Suppressor macrophage treated with lipopolysaccharide for 1 hour (primary cell): ENCODE measurements around the gene FKBP10.
"Not testable (repeated sequence)": the region's sequence is repeated elsewhere in the genome, so short reads cannot be mapped to it uniquely, and the experiment has no call there.

Experiments used
- DNase-seq, 3 donors: peaks; one replicate each; pipeline ENCODE4 v3.0.0-alpha.2; 2020 to 2022

The FKBP10 gene

DNA sequence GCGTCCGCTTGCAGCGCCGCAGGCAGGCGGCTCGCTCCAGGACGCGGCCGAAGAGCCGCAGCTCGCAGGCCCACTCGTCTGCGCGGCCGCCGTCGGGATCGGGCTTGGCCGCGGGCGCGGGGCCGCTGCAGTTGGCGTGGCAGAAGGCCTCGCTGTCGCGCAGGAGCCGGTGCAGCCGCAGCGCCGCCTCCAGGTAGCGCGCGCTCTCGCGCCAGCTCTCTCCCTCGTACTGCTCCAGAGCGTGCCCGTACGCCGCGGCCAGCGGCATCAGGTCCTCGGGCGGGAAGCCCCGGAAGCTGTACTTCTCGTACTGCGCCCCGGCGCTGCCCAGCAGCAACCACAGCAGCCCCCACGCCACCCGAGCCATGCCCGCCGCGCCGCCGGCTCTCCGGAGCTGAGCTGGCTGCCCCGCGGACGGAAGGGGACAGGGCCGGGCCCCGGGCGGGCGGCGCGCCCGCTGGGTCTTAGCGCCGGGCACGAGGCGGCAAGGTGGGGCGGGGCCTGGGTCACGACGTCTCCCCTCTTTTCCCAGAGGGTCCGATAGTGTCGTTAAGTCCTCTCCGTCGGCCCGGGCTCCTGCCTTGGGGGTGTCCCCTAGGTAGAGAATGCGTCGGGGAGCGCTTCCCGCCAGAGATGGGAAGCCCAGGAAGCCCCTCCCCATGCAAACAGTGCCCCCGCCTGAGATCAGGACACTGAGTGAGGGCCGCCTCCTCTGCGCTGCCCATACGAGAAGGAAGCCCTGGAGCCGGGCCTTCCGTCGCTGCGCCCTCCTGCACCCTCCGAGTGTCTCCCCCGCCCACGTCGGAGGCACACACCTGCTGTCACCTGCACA, 1.0 kb upstream of the FKBP10 start, which contains the start of gene P3H4:
P3H4 (minus strand) TSS at position 401 of the 832 bp plus-strand sequence; CDS start at position 367, 34 bp downstream.
- DNase-seq, result peak; percentile 66 to 84 (median 71)

- no peak for DNase-seq
Measured at GRCh38 chr17:41813152-41813680, 412 bp downstream of the FKBP10 start.

- DNase-seq, result no peak
Measured at GRCh38 chr17:41813699-41814124, 908 bp downstream of the FKBP10 start.

GRCh38 chr17:41814195-41814594, 1.4 kb downstream of the FKBP10 start:
- no peak for DNase-seq

- no peak for DNase-seq
Measured at GRCh38 chr17:41816637-41817320, 4.0 kb downstream of the FKBP10 start.

GRCh38 chr17:41818024-41818423, 5.2 kb downstream of the FKBP10 start:
- no peak for DNase-seq

- DNase-seq, result no peak
Measured at GRCh38 chr17:41821776-41822175, 9.0 kb downstream of the FKBP10 start.

- DNase-seq, result no peak
Measured at GRCh38 chr17:41822216-41823140, 9.7 kb downstream of the FKBP10 start.

- no peak for DNase-seq
Measured at GRCh38 chr17:41823141-41823524, 10.3 kb downstream of the FKBP10 start.

DNA sequence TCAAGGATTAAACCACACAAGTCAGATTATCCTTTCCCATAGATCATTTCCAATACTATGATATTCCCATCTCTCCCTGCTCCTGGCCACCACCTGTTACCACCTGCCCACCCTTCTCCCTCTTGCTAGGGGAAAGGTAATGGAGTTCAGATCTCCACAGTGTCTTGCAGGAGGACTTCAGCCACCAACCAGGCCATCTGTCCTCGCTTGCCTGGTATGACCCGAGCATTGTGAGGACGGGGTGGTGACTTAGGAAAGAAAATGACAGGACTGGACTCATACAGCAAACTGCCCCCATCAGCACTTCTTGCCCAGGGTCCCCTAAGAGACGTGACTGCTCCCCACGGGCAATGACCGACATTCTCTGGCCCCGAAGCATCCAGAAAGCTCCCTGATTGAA, 10.8 kb downstream of the FKBP10 start:
- no peak for DNase-seq

DNA sequence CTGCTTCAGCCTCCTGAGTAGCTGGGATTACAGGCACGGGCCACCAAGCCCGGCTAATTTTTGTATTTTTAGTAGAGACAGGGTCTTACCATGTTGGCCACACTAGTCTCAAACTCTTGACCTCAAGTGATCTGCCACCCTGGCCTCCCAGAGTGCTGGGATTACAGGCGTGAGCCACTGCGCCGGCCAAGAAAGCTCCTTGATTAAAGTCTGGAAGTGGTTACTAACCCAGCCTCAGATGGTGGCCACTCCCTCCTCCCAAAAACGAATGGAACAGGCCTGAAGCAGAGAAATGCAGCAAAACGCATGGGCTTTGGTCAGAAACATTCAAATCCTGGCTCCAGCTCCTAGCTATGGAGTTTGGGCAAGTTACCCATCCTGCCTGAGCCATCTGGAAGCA, 11.3 kb downstream of the FKBP10 start:
- DNase-seq, result no peak

DNA sequence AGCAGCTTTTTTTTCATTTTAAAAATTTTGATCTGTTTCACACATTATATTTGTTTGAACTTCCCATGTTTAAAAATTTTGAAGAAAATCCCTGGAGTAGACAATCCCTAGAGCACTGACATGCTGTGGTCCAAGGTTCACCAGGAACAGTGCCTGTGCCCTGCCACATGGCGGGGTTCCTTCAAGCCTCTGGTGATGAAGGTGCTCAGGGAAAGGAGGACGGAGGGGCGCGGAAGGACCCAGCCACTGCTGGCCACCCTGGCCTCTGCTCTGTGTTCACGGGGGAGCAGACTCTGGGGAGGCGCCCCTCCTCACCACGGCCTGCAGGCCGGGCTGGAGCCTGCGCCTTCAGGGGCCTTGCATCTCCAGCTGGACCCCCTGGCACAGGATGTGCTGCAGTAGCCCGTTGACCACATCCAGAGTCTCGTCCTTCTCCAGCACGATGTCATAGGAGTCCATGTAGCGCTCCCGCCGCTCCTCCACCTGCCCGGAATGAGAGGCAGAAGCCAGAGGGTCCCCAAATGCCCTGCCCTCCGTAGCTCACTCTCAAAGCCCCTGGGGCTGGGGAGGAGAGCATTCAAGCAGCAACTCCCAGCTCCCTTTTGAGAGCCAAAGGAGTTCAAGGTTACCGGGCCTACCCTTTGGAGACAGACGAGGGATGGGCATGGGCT, 12.5 kb downstream of the FKBP10 start:
- DNase-seq, result no peak

DNA sequence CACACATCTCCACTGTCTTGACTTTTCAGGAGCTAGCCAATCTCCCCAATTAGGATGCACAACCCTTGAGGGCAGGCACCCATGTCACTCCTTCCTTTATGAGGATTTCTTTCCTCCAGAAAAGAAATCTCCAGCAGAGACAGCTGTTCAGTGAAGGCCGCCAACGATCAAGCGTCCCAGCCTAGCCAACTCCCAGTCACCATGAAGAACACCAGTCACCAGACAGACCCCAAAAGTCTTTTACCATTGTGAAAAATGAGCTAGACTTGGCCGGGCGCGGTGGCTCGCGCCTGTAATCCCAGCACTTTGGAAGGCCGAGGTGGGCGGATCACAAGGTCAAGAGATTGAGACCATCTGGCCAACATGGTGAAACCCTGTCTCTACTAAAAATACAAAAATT, 17.2 kb downstream of the FKBP10 start:
- not testable (repeated sequence) for DNase-seq

GRCh38 chr17:41835214-41835799, 22.5 kb downstream of the FKBP10 start:
- DNase-seq, result peak; percentile 49 to 56 (median 56)

- DNase-seq, result peak; percentile 27 to 80 (median 59)
Measured at GRCh38 chr17:41835800-41836549, 23.2 kb downstream of the FKBP10 start, which contains the start of gene NT5C3B. Gene NT5C3B, minus strand, starts transcription at chr17:41836232. Its CDS starts 39 bp downstream, at chr17:41836193.

- DNase-seq, result no peak
Measured at GRCh38 chr17:41836550-41837196, 23.9 kb downstream of the FKBP10 start.

- no peak for DNase-seq
Measured at GRCh38 chr17:41837761-41838538, 25.1 kb downstream of the FKBP10 start, which contains the start of gene KLHL10. Gene KLHL10, plus strand, starts transcription at chr17:41837825. Its CDS starts 108 bp downstream, at chr17:41837933.

DNA sequence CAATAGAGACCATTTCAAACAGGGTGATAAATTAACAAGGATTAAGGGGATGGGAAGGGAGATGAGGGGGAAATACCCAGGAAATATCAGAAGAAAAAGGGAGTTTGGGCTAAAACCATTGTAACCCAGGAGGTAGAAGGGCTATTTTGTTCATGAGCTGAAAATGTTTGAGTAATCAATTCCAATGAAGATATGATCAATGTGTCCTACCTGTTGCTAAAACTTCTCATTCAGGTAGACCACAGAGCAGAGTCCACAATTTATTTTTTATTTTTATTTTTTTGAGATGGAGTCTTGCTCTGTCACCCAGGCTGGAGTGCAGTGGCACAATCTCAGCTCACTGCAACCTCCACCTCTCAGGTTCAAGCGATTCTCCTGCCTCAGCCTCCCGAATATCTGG, 26.6 kb downstream of the FKBP10 start:
- not testable (repeated sequence) for DNase-seq

DNA sequence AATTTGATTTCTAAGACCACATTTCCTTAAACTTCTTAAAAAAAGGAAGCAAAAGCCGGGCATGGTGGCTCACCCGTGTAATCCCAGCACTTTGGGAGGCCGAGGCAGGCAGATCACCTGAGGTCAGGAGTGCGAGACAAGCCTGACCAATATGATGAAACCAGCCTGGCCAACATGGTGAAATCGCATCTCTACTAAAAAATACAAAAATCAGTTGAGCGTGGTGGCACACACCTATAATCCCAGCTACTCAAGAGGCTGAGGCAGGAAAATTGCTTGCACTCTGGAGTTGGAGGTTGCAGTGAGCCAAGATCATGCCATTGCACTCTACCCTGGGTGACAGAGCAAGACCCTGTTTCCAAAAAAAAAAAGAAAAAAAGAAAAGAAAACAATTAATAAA, 28.0 kb downstream of the FKBP10 start:
- DNase-seq, result not testable (repeated sequence)
